Measurements from ENCODE around the gene PLA2R1. TPM values are rescaled to one million over a fixed set of nuclear protein-coding genes. Genes with fewer than 3 reads are reported as not detected.
A peak's percentile ranks its signal among the peaks of the same experiment; 100 is the strongest.

PLA2R1 gene
- total RNA-seq: not detected

DNA sequence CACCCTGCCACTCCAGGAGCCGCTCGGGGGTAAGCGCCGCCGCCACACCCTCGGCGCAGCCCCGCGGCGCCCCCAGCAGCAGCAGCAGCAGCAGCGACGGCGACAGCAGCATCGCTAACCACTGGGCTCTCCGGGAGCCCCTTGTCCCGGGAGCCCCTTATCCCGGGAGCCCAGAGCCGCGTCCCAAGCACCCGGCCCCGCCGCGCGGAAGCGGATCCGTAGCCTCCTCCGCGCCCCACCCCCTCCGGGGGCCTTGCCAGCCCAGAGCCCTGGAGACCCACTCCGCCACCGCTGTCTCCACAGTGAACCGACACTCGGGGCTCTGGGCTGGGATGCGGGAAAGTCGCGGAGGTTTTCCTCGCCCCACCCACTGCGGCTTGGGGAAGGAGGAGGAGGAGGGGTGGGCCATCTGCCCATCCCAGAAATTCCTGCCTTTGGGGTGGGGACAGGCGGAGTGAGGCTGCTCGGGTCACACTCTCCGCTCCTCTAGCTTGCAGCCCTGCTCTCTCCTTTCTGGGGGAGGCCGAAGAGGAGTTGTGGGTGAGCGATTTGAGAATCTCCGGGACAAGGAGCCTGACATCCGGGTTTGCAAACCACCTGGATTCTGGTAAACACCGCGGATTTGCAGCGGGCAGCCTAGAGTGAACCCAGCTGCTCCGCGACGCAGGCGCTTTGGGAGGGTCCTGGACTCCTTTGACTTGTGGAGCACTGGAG is at the start of gene PLA2R1:
Gene PLA2R1, minus strand, starts transcription at position 324 of the 714 bp plus-strand sequence. Its CDS starts 212 bp downstream, at position 112.
- Mint-ChIP-seq H3K36me3 (ENCODE audit: low read depth) (no peaks in the 10 kb centered on the region), H3K27ac (no peak within 1 kb of the TSS), H3K9me3 (ENCODE audit: insufficient read depth) (peaks cover 2% of the 10 kb centered on the region), H3K4me1 (ENCODE audit: low read depth) (peaks cover 7% of the 10 kb centered on the region), H3K27me3 (ENCODE audit: low read depth) (peaks cover 45% of the 10 kb centered on the region), H3K4me3 (peak within 1 kb of the TSS; percentile 49)
- POLR2A ChIA-PET: no interaction called here
- CTCF ChIA-PET: no interaction called here
- no peak for ATAC-seq
- no peak for DNase-seq

DNA sequence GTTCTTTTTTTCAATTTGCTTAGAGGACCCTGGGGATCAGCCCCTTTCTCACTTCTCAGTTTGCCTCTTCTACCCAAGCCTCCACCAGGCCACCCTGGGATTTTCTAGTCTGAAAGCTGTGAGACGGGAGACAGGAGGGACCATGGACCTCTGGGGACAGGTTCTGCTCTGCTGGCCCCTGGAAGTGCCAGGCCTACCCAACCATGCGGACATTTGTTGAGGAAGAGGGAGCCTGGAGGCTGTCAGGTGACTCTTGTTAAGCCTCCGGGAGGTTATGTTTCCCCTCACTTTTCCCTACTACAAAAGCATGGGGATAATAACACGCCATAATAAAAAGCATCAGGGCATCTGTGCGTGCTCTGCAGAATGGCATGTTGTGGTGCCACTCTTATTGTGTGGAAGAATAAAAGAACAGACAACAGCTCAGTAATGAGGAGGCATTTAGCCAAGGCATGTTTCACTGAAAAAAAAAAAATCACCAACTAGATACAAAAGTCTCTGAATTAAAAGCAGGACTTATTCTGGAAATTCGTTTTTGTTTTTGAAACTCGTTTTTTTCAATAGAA is 48.3 kb upstream of the PLA2R1 start:
- Mint-ChIP-seq H3K4me1 (ENCODE audit: low read depth) (no peaks in the 10 kb centered on the region), H3K9me3 (ENCODE audit: insufficient read depth) (no peaks in the 10 kb centered on the region), H3K27ac (no peak overlapping the region), H3K4me3 (no peak overlapping the region), H3K27me3 (ENCODE audit: low read depth) (peaks cover 2% of the 10 kb centered on the region), H3K36me3 (ENCODE audit: low read depth) (no peaks in the 10 kb centered on the region)
- ATAC-seq (no peak), DNase-seq (no peak)
- ChIA-PET POLR2A (no interaction called here), CTCF (interaction anchor here (0.6 to 2.7 kb wide), 20 partner anchors 14 to 1061 kb away, joined by 3 to 24 read pairs (median 4); no protein-coding TSS in a partner anchor)

DNA sequence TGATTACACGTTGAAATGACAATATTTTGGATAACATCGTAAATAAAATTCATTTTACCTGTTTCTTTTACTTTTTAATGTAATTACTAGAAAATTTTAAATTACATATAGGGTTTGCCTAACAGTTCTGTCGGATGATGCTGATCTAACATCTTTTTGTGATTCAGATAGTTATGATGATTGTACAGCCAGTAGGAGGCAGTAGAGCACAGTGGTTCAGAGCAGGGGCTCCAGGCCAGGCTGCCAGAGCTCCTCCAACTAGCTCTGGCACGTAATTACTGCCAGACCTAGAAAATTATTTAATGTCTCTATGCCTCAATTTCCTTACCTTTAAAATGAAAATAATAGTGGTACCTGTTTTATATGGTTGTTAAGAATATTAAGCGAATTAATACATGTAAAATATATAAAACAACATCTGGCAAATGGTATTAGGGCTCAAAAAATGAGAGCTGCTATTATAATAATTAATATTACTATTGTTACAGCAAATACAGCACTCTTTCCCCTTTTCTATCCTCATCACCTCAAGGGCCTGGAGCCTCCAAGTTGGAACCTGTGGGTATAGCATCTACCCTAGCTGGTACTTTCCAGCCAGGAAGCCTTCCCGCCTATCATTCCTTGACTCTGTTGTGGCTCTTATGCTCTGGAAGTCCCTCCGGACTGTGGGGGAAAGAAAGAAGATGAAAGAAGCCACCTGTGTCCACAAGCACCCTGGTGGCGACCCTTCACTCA is 47.7 kb upstream of the PLA2R1 start:
- no peak overlapping the region for H3K4me3 Mint-ChIP-seq
- H3K36me3 Mint-ChIP-seq (ENCODE audit: low read depth): no peaks in the 10 kb centered on the region
- H3K27me3 Mint-ChIP-seq (ENCODE audit: low read depth): peaks cover 3% of the 10 kb centered on the region
- DNase-seq (peak; percentile 66), ATAC-seq (peak; percentile 68)
- H3K9me3 Mint-ChIP-seq (ENCODE audit: insufficient read depth): no peaks in the 10 kb centered on the region
- no peaks in the 10 kb centered on the region for H3K4me1 Mint-ChIP-seq (ENCODE audit: low read depth)
- no peak overlapping the region for H3K27ac Mint-ChIP-seq
- ChIA-PET POLR2A (interaction anchor here (0.6 kb wide), 1 partner anchor 815 kb away, joined by 3 read pairs; no protein-coding TSS in a partner anchor), CTCF (interaction anchor here (0.6 to 2.7 kb wide), 23 partner anchors 14 to 1061 kb away, joined by 3 to 24 read pairs (median 4); no protein-coding TSS in a partner anchor)

DNA sequence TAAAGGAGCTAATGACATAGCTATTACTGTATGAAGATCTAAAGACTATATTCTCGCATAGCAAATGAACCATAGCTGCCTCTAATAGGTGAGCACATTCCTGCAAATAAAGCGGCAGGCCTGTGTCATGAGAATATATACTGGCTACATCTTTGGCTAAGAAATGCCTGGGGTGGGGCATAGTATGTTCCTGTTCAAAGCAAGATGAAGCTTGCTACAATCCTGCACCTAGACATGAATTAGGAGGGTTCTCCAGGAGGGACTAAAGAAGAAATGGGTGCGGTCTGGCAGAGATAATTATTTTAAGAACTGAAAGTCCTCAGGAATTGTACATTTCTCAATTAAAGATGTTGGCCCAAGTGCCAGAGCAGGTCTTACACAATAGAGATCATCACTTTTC is 46.8 kb upstream of the PLA2R1 start:
- no peaks in the 10 kb centered on the region for H3K9me3 Mint-ChIP-seq (ENCODE audit: insufficient read depth)
- H3K27me3 Mint-ChIP-seq (ENCODE audit: low read depth): peaks cover 3% of the 10 kb centered on the region
- no peaks in the 10 kb centered on the region for H3K36me3 Mint-ChIP-seq (ENCODE audit: low read depth)
- ChIA-PET CTCF (interaction anchor here (1.2 to 2.7 kb wide), 11 partner anchors 13 to 954 kb away, joined by 3 to 24 read pairs (median 5); no protein-coding TSS in a partner anchor), POLR2A (no interaction called here)
- no peak overlapping the region for H3K4me3 Mint-ChIP-seq
- DNase-seq (no peak), ATAC-seq (no peak)
- H3K4me1 Mint-ChIP-seq (ENCODE audit: low read depth): no peaks in the 10 kb centered on the region
- H3K27ac Mint-ChIP-seq: no peak overlapping the region

DNA sequence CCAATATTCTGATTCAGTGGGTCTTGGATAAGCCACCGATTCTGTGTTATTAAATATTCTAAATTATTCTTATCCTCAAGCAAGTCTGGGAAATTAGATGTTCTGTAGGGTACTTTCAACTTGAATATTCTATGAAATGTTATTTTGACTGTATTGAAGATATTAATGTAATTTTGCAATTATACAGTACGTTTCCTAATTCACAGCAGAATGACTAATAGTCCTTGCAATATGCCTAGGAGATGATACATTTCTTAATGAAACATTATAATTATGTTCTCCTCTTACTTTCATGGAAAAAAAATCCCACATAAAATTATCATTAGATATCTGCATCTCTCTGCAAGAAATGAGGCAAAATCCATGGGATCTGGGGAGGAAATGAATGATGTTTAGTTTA is 46.2 kb upstream of the PLA2R1 start:
- Mint-ChIP-seq H3K27ac (no peak overlapping the region), H3K27me3 (ENCODE audit: low read depth) (peaks cover 3% of the 10 kb centered on the region), H3K36me3 (ENCODE audit: low read depth) (no peaks in the 10 kb centered on the region), H3K4me3 (no peak overlapping the region), H3K9me3 (ENCODE audit: insufficient read depth) (no peaks in the 10 kb centered on the region), H3K4me1 (ENCODE audit: low read depth) (no peaks in the 10 kb centered on the region)
- CTCF ChIA-PET: interaction anchor here (1.2 to 2.1 kb wide), 4 partner anchors 12 to 955 kb away, joined by 3 to 12 read pairs (median 6); no protein-coding TSS in a partner anchor
- no peak for DNase-seq
- ATAC-seq: no peak
- POLR2A ChIA-PET: no interaction called here

DNA sequence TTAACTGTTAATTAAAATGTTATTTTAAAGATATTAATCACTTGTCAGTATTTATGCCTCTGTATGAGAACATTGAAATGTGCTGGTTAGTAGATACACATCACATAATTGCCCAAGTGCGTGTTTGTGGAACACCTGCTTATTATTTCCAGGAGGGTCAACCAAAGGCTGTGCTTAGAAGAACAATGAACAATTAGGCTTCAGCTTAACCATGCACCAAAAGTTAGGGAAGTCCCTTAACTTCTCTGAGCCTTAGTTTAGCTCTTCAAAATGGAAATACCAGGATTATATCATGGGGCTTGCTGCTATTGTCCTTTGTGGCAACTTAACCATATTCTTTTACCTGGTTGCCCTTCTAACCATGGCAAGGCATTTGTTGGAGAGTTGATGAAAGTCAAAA is 43.0 kb upstream of the PLA2R1 start:
- DNase-seq (no peak), ATAC-seq (no peak)
- CTCF ChIA-PET: no interaction called here
- Mint-ChIP-seq H3K9me3 (ENCODE audit: insufficient read depth) (no peaks in the 10 kb centered on the region), H3K27ac (no peak overlapping the region), H3K36me3 (ENCODE audit: low read depth) (no peaks in the 10 kb centered on the region), H3K4me3 (no peak overlapping the region), H3K27me3 (ENCODE audit: low read depth) (peaks cover 8% of the 10 kb centered on the region), H3K4me1 (ENCODE audit: low read depth) (no peaks in the 10 kb centered on the region)
- POLR2A ChIA-PET: no interaction called here

DNA sequence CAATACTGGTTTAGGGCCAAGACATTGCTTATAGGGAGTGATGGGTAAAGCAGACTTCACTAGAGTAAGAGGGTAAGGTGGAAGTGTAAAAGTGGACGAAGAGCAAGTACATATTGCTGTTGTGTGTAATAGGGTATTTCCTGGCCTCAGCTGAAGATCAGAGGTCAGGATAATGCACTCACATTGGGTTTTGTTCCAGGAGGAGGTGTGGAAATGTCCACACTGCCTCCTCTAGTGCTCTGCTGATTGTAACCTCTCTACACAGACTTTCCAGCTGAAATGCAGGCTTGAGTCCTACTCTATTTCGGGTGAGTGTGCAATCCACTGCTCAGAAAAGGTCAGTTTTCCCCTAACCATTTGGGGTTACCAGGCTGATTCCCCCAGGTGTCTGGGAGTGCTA is 41.7 kb upstream of the PLA2R1 start:
- H3K4me3 Mint-ChIP-seq: no peak overlapping the region
- ChIA-PET POLR2A (no interaction called here), CTCF (interaction anchor here (1.6 kb wide), 1 partner anchor 19 kb away, joined by 5 read pairs; no protein-coding TSS in a partner anchor)
- DNase-seq (no peak), ATAC-seq (no peak)
- no peak overlapping the region for H3K27ac Mint-ChIP-seq
- H3K36me3 Mint-ChIP-seq (ENCODE audit: low read depth): no peaks in the 10 kb centered on the region
- no peaks in the 10 kb centered on the region for H3K9me3 Mint-ChIP-seq (ENCODE audit: insufficient read depth)
- H3K27me3 Mint-ChIP-seq (ENCODE audit: low read depth): peaks cover 8% of the 10 kb centered on the region
- H3K4me1 Mint-ChIP-seq (ENCODE audit: low read depth): no peaks in the 10 kb centered on the region

DNA sequence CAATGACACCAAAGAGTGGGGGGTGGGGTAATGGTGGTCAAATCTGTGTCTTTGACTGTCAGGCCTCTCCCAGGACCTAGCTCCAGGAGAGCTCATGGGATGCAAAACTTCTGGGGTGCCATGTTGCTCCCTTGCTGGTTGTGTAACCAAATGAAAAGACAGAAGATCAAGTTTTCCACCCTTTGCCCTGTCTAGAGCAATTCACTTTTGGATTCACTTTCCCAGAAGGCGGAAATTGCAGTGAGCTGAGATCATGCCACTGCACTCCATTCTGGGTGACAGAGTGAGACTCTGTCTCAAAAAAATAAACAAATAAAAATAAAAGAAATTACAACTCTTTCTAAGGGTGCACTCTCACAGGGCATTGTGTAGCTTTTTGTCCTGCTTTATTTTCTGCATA is 34.9 kb upstream of the PLA2R1 start:
- ChIA-PET CTCF (interaction anchor here (1.3 to 3.4 kb wide), 3 partner anchors 12 to 873 kb away, joined by 3 to 12 read pairs (median 5); no protein-coding TSS in a partner anchor), POLR2A (no interaction called here)
- H3K4me1 Mint-ChIP-seq (ENCODE audit: low read depth): no peaks in the 10 kb centered on the region
- DNase-seq (no peak), ATAC-seq (no peak)
- H3K27me3 Mint-ChIP-seq (ENCODE audit: low read depth): peaks cover 5% of the 10 kb centered on the region
- no peak overlapping the region for H3K4me3 Mint-ChIP-seq
- H3K36me3 Mint-ChIP-seq (ENCODE audit: low read depth): no peaks in the 10 kb centered on the region
- peaks cover 4% of the 10 kb centered on the region for H3K9me3 Mint-ChIP-seq (ENCODE audit: insufficient read depth)
- no peak overlapping the region for H3K27ac Mint-ChIP-seq

DNA sequence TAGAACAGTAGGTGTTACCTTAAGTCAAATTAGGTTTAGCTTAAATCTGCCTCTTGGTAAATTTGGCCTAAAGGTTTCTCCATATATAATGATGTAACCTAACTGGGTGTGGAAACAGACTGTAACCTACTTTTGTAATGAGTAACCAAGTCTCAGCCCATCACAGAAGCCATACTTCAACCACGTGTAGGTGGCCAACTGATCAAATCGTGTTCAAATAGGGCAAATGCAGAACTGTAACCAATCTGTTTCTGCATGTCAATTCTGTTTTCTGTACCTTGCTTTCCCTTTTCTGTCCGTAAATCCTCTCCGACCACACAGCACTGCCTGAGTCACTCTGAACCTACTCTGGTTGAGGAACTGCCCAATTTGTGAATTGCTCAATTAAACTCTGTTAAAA is 34.0 kb upstream of the PLA2R1 start:
- no peak for DNase-seq
- Mint-ChIP-seq H3K9me3 (ENCODE audit: insufficient read depth) (peaks cover 5% of the 10 kb centered on the region), H3K27ac (no peak overlapping the region), H3K4me3 (no peak overlapping the region), H3K36me3 (ENCODE audit: low read depth) (no peaks in the 10 kb centered on the region), H3K4me1 (ENCODE audit: low read depth) (no peaks in the 10 kb centered on the region), H3K27me3 (ENCODE audit: low read depth) (peaks cover 2% of the 10 kb centered on the region)
- ChIA-PET POLR2A (no interaction called here), CTCF (interaction anchor here (1.3 to 3.4 kb wide), 2 partner anchors 13 to 874 kb away, joined by 3 to 12 read pairs; no protein-coding TSS in a partner anchor)
- no peak for ATAC-seq

DNA sequence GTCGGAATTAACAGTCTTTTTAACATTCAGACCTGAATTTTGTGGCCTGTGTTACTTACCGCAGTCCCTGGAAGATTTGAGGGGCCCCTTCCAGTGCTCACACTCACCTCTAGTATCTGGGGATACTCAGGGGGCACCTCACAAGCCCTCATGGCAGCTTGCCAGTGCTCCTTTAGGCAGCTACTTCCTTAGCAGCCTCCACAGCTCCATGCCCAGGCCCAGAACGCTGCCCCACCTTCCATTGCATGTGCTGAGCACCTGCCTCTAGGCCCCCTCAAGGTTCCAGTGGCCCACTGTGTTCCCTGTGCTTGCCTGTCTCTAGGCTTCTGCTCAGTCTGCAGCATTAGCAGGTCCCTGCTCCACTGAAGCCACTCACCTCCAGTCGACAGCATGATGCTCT is 30.0 kb upstream of the PLA2R1 start:
- DNase-seq (no peak), ATAC-seq (no peak)
- H3K9me3 Mint-ChIP-seq (ENCODE audit: insufficient read depth): peaks cover 32% of the 10 kb centered on the region
- H3K4me3 Mint-ChIP-seq: no peak overlapping the region
- no peaks in the 10 kb centered on the region for H3K27me3 Mint-ChIP-seq (ENCODE audit: low read depth)
- no peak overlapping the region for H3K27ac Mint-ChIP-seq
- H3K36me3 Mint-ChIP-seq (ENCODE audit: low read depth): no peaks in the 10 kb centered on the region
- ChIA-PET POLR2A (no interaction called here), CTCF (interaction anchor here (1.2 kb wide), 1 partner anchor 18 kb away, joined by 5 read pairs; no protein-coding TSS in a partner anchor)
- H3K4me1 Mint-ChIP-seq (ENCODE audit: low read depth): no peaks in the 10 kb centered on the region

DNA sequence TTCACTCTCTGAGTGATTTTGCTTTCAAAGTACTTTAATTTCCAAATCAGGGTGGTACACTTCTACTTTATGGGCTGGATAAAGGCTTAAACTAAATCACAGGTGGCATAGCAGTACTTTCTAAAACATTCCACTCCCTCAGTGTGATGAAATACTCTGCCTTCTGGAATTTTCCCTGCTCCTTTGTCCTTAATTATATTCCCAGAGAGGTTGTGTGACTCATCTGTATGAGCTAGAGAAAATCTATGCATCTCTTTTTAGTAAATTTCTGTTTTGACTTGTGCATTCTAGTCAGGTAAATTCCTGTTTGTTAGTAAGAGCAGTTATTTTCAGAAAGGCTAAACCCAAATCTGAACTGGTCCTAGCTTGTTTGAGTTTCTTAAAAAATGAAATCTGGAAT is 29.0 kb upstream of the PLA2R1 start:
- H3K27me3 Mint-ChIP-seq (ENCODE audit: low read depth): no peaks in the 10 kb centered on the region
- POLR2A ChIA-PET: no interaction called here
- ATAC-seq (no peak), DNase-seq (no peak)
- H3K4me3 Mint-ChIP-seq: no peak overlapping the region
- H3K4me1 Mint-ChIP-seq (ENCODE audit: low read depth): no peaks in the 10 kb centered on the region
- H3K36me3 Mint-ChIP-seq (ENCODE audit: low read depth): no peaks in the 10 kb centered on the region
- no peak overlapping the region for H3K27ac Mint-ChIP-seq
- H3K9me3 Mint-ChIP-seq (ENCODE audit: insufficient read depth): peaks cover 35% of the 10 kb centered on the region
- CTCF ChIA-PET: no interaction called here

Data from activated CD8-positive, alpha-beta T cell treated with anti-CD3 and anti-CD28 coated beads, Interleukin-2, amount 10 ng/mL, durations not matched to agents 7 days and 5 days (primary cell).